Pancreas (tissue), 10 donors: ENCODE results near the gene SHC2. TPM values are rescaled to one million over a fixed set of nuclear protein-coding genes. Genes with fewer than 3 reads are reported as not detected.

Experiments used
- ATAC-seq, 4 donors: fragments of 200-7000 bp; cut with Tn5 transposase; one replicate each; pipeline versions ENCODE4 v1.8.0 to v1.9.1; 2020; ENCODE audit warnings: mild to moderate bottlenecking in 4 of 4, moderate library complexity in 4 of 4
- DNase-seq, 6 donors: peaks; one replicate each; pipeline ENCODE4 v3.0.0-alpha.2; 2020
- FAIRE-seq: peaks from 2 replicates; lab custom pipeline; 2012; peaks lifted over from hg19 to GRCh38; lab: Jason Lieb, UNC
- H3K27ac ChIP-seq, 4 donors: fragments of 200-600 bp; sonication (generic); 1 replicate in 3 of 4; 2 replicates in 1 of 4; pipeline versions ENCODE4 v1.5.0 to v1.8.0; 2020
- H3K27me3 ChIP-seq, 4 donors: fragments of 200-600 bp; one replicate each; pipeline ENCODE4 v1.8.0; 2021
- H3K36me3 ChIP-seq, 3 donors: fragments of 200-600 bp; sonication (generic) in 1 of 3; one replicate each; pipeline versions ENCODE4 v1.5.0 to v1.8.0; 2020 to 2021
- H3K4me1 ChIP-seq, 3 donors: fragments of 200-600 bp; one replicate each; pipeline ENCODE4 v1.8.0; 2021
- H3K4me3 ChIP-seq, 4 donors: fragments of 200-600 bp; sonication (generic) in 2 of 4; one replicate each; pipeline versions ENCODE4 v1.5.0 to v1.8.0; 2020 to 2021
- H3K9me3 ChIP-seq, 4 donors: fragments of 200-600 bp; one replicate each; pipeline ENCODE4 v1.8.0; 2021
- WGBS, 2 donors: extraction: QIAGEN DNeasy Blood & Tissue Kit; methylation state at CpG; one replicate each; pipeline ENCODE4 v1.1.7; 2013; 5-methylcytosine and 5-hydroxymethylcytosine counted together
- intact Hi-C, 3 donors: fragments of 100-400 bp; cut with DNase I; formaldehyde crosslinking; loops; one replicate each; pipeline versions ENCODE4 v1.11.1 to v1.14.2; 2022
- polyA plus RNA-seq, 2 donors: library from polyadenylated mRNA; stranded (reverse); fragments of 200-250 nt; gene quantifications; one replicate each; pipeline ENCODE4 v1.2.3, GENCODE V29; 2013
- total RNA-seq, 6 donors: library from RNA; stranded (reverse); fragmentation: NEBNext Ultra II Directional in 4 of 6; extraction: Animal tissue kit (Norgen Biotek cat#: 25700) in 4 of 6; gene quantifications; one replicate each; pipeline versions ENCODE4 v1.2.1 to v1.2.4, GENCODE V29; 2021 to 2023
- TF ChIP-seq, protein P1 (sequence below), 4 donors: fragments of 200-600 bp; sonication (generic) in 3 of 4; IDR thresholded peaks; one replicate each; pipeline versions ENCODE4 v1.5.0 to v1.8.0; 2021; ENCODE audit warnings: antibody characterized with exemption in 4 of 4
- donor health status: healthy with polysubstance abuse.
- donor health status: DM: no; HTN: no; CAD: no; lungs with moderate emphysema.
- donor health status: DM: no; HTN: no; CAD: no.
- donor health status: control.
- donor health status: control.
- donor health status: Bipolar disorder and iron deficiency.
- donor health status: DM: yes; HTN: yes; CAD: no.
- donor health status: DM: no; HTN: no; CAD: no.
- donor health status: DM: no; HTN: no; CAD: no.
- donor health status: DM: yes; HTN: yes; CAD: no.

The SHC2 gene
- total and polyA plus RNA-seq, 8 donors, result 76.2 to 382 (median 111) TPM

DNA sequence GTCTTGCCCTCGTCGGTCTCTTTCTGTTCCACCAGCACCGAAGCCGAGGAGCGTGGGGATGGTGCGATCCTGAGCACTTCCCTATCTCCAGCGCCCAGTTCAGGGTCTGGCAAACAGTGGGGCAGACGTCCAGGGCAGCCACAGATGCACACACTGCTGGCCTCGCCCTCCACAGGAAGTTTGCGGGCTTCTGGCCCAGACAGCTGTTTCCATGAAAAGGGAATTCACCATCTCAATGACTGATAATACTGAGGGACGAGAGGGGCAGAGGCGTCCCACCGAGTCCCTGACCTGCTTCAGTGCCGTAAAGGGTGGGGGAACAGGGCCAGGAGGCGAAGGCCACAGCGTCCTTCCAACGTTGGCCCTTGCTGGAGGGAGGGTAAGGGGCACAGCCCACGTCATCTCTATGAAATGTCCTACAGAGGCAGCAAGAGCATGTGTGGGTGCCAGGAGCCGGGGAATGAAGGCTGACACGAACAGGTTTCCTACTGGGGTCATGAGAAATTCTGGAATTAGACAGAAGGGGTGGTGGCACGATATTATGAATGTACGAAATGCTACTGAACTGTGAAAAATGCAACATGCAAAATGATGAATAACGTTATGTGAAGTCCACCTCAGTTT lies 19.5 kb downstream of the SHC2 start:
- Histone ChIP-seq H3K27ac (no peak overlapping the region), H3K36me3 (peaks cover 0 to 7% (median 0%) of the 10 kb centered on the region in 3 donors), H3K27me3 (no peaks in the 10 kb centered on the region), H3K4me1 (no peaks in the 10 kb centered on the region), H3K9me3 (no peaks in the 10 kb centered on the region), H3K4me3 (no peak overlapping the region)
- ATAC-seq (no peak), DNase-seq (peak in 2 of 6 donors; percentile 32 to 37), FAIRE-seq (no peak)
- intact Hi-C loops, result no loop called here
- TF ChIP-seq, protein P1, sequence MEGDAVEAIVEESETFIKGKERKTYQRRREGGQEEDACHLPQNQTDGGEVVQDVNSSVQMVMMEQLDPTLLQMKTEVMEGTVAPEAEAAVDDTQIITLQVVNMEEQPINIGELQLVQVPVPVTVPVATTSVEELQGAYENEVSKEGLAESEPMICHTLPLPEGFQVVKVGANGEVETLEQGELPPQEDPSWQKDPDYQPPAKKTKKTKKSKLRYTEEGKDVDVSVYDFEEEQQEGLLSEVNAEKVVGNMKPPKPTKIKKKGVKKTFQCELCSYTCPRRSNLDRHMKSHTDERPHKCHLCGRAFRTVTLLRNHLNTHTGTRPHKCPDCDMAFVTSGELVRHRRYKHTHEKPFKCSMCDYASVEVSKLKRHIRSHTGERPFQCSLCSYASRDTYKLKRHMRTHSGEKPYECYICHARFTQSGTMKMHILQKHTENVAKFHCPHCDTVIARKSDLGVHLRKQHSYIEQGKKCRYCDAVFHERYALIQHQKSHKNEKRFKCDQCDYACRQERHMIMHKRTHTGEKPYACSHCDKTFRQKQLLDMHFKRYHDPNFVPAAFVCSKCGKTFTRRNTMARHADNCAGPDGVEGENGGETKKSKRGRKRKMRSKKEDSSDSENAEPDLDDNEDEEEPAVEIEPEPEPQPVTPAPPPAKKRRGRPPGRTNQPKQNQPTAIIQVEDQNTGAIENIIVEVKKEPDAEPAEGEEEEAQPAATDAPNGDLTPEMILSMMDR (IDR thresholded peaks at IDR 0.05), result no peak
- WGBS, 2 donors, result 81 to 83% methylated on average over 23 of the region's 23 CpGs

DNA sequence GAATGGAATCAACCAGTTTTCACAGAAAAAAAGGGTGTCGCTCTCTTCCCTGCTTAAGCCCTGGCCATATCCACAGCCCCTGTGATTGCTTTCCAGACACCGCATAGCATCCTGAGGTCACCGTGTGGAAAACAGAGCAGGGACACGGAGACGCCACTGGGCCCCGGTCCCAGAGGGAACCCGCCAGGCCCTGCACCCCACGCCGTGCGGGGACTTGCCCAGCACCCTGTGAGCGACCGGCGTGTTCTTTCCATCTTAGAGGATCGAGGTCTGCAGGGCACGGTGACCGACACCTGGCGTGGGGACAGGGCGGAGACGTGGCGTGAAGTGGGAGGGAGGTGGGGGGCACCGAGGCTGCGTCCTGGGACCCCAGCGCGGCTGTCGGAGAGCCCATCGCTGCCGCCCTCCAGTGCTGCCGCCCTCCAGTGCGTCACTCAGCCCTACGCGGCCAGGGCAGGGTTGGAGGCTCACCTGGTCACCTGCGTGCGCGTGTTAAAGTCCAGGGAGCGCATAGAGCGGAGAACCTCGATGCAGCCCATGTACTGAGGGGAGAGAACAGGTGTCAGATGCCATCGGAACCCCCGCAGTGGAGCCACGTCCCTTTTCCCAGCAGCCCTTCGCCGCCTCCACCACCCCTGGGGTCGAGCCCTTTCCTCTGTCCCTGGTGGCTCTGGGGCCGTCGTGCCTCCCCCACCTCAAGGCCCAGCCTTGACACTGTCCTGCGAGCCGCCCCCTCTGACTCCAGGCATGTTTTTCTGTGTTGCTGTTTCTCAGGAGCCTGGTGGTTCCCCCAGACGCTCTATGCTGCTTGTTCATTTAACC lies 20.2 kb downstream of the SHC2 start:
- WGBS, 2 donors, result 89 to 90% methylated on average over 48 of the region's 48 CpGs
- FAIRE-seq (no peak), ATAC-seq (no peak), DNase-seq (peak in 1 of 6 donors; percentile 46)
- Histone ChIP-seq H3K4me1 (no peaks in the 10 kb centered on the region), H3K27ac (no peak overlapping the region), H3K9me3 (no peaks in the 10 kb centered on the region), H3K36me3 (peaks cover 0 to 11% (median 0%) of the 10 kb centered on the region in 3 donors), H3K27me3 (no peaks in the 10 kb centered on the region), H3K4me3 (no peak overlapping the region)
- intact Hi-C loops, result no loop called here
- TF ChIP-seq, protein P1 (IDR thresholded peaks at IDR 0.05), result no peak

GRCh38 chr19:439167-439900 lies 21.5 kb downstream of the SHC2 start:
- WGBS, 2 donors, result 85 to 93% methylated on average over 23 to 27 of the region's 27 CpGs

GRCh38 chr19:438416-438958 lies 22.3 kb downstream of the SHC2 start:
- TF ChIP-seq, protein P1 (IDR thresholded peaks at IDR 0.05), result no peak
- Histone ChIP-seq H3K4me1 (no peaks in the 10 kb centered on the region), H3K9me3 (no peaks in the 10 kb centered on the region), H3K27me3 (no peaks in the 10 kb centered on the region), H3K27ac (no peak overlapping the region), H3K36me3 (peaks cover 0 to 18% (median 0%) of the 10 kb centered on the region in 3 donors), H3K4me3 (no peak overlapping the region)
- DNase-seq, result peak in 2 of 6 donors; percentile 35 to 63
- ATAC-seq, result no peak
- WGBS, 2 donors, result 85 to 89% methylated on average over 29 of the region's 29 CpGs
- intact Hi-C loops, result no loop called here
- FAIRE-seq, result no peak

More at GRCh38 chr19:439167-439900, 21.5 kb downstream of the SHC2 start:
- no peak overlapping the region for H3K4me3 ChIP-seq
- no peaks in the 10 kb centered on the region for H3K4me1 ChIP-seq
- no peak for ATAC-seq
- H3K36me3 ChIP-seq, result peaks cover 0 to 14% (median 0%) of the 10 kb centered on the region in 3 donors
- H3K27ac ChIP-seq, result no peak overlapping the region
- TF ChIP-seq, protein P1 (IDR thresholded peaks at IDR 0.05), result no peak
- no peaks in the 10 kb centered on the region for H3K9me3 ChIP-seq
- H3K27me3 ChIP-seq, result no peaks in the 10 kb centered on the region
- no peak for FAIRE-seq
- peak in 1 of 6 donors; percentile 59 for DNase-seq
- intact Hi-C loops, result no loop called here
